C1 segment of cervical spinal cord (tissue), 14 donors: ENCODE data around the gene SORL1.

Source experiments
- DNase-seq, 14 donors: peaks; one replicate each; lab custom pipeline; 2025; lab: John Stamatoyannopoulos, UW

The SORL1 gene

DNA sequence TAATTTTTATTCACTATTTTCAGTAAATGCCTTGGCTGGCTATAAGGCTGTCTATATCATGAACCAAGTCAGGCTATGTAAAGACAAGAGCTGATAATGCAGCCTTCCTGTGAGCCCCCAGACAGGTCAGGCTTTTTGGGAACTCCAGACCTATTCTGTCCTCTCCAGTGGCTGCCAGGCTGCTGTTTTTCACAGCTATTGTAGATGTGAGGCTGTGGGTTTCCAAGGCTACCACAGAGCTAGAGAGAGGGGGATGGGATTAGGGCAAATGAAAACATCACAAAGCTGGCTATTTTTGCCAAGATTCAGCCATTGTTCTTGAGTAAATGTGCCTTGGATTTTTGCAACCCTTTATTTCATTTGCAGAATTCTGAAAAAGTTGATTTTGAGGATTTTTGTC lies 56.3 kb downstream of the SORL1 start:
- DNase-seq, result peak in 6 of 14 donors; percentile 26 to 47 (median 32)

DNA sequence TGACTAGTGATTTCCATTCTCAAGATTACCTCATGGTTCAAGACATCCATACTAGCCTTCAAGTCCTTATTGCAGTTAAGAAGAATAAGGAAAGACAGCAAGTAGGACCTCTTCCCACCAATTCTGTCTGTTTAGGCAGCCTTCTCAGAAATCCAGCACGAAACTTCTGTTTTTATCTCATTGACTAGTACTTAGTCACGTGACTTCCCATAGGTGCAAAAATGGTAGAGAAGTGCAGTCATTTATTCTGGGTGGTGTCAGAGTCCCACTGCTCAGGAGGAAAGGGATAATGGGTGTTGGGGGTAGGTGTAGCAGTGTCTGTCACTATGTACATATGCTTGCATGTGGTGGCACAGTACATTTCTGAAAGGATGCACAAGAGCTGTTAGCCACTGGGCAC lies 58.3 kb downstream of the SORL1 start:
- DNase-seq, result no peak

DNA sequence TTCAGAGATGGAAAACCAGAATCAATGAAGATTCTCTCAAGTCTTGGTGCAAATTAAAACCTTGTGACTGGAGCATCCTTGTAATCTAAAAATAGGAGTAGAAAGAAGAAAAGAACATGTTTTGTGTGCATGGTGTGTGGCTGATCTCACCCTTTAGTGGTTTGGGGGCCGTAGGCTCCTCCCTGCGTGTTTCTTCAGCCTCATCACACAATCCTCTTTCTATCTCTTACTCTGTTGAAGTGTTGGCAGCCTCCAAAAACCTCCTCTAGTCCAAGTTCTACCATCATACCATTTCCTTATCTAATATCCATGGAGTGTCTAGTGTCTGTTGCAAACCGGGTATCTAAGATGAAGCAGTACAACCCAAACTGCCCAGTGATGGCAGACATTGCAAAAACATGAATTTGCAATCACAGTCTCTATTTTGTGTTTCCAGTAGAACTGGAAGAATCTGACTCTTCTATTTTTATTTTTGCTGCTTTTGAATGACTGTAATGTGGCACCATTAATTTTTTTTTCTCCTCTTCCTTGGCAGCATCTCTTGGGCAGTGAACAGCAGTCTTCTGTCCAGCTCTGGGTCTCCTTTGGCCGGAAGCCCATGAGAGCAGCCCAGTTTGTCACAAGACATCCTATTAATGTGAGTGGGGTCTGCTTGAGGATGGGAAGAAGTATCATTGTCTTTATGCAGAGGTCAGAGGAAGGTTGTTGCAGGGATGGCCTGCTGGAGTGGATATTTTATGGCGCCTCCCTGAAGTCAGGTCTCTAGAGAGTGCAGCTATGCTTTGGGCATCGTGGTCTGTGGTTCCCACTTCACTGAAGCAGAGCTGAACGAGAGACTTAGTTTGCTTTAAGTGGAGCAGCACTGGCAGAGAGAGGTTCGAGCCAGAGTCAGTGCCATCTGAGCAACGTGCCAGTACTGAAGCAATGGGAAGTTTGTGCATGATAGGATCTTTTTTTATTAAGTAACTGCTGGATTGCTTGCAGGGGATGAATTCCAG lies 60.7 kb downstream of the SORL1 start:
- peak in 3 of 14 donors; percentile 14 to 51 (median 47) for DNase-seq

DNA sequence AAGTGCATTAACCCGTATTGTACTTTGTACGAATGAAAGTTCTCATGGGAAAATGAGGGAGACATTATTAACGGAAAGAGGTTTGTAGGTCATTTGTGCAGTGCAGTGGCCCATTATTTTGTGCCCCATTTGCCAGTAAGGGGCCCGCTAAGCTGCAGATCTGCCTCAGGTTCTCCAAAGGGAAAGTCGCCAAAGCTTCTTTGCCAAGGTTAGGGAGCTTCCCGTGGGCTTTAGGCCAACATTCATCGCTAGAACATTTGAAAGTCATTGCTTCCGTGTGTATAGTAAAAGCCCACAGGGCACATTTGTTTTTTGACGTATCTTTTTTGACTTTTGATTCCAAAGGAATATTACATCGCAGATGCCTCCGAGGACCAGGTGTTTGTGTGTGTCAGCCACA lies 61.7 kb downstream of the SORL1 start:
- peak in 2 of 14 donors; percentile 32 to 74 for DNase-seq

DNA sequence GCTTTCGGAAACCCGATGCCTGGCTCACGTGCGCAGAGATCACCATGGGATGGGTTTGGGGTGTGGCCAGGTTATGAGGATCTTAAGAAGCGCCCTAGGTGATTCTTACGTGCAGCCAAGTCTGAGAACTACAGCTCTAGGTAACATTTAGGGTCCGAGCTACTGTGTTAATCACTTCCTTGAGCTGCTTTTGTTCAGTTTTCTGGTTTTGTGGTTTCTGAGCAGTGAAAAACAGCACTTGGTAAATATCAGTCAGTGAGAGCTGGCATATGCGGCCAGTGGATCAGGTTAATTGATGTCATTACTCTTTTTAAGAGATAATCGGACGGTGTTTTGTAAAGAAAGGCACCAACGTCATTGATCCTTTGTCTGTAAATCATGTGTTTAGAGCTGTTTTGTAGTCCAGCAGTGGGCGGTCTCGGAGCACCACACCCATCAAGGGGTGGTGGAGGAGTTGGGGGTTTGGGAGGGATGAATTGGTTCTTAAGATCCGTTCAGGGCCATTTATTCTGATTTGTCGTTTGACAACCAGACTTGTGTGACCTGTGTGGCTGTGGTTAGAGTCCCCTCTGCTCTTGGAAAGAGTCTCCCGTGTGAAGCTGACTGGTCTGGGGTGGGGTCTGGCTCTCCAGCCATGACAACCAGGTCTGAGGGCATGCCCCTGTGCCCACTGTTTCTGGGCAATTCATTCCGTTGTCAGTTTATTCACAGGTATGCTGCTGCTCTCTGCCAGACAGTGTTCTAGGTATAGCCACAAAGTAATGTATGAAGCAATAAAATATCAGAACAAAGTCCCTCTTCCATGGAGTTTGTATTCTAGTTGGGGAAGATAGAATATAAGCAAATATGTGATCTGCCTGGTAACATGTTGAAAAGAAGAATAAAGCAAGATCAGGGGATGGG lies 62.6 kb downstream of the SORL1 start:
- peak in 1 of 14 donors; percentile 15 for DNase-seq

- DNase-seq, result no peak
Observed at GRCh38 chr11:121515335-121515671, 63.2 kb downstream of the SORL1 start.

DNA sequence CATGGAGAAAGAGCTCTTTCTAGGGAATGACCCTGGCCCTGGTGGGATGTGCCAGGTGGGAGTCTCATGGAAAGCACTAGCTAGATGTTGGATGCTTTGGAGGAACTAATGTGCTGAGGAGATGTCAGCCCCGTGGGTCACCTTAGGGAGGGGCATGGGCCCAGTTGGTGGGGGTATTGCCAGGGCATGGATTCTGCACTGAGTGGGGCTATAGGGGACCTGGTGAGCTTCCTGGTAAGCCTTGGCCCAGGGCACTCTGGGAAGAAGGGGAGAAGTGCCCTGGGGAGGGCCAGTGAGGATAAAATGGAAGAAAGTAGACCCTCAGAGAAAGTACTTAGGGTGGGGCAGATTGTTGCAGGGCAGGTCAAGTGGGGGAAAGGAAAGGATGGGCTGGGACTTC lies 65.9 kb downstream of the SORL1 start:
- DNase-seq, result no peak

DNA sequence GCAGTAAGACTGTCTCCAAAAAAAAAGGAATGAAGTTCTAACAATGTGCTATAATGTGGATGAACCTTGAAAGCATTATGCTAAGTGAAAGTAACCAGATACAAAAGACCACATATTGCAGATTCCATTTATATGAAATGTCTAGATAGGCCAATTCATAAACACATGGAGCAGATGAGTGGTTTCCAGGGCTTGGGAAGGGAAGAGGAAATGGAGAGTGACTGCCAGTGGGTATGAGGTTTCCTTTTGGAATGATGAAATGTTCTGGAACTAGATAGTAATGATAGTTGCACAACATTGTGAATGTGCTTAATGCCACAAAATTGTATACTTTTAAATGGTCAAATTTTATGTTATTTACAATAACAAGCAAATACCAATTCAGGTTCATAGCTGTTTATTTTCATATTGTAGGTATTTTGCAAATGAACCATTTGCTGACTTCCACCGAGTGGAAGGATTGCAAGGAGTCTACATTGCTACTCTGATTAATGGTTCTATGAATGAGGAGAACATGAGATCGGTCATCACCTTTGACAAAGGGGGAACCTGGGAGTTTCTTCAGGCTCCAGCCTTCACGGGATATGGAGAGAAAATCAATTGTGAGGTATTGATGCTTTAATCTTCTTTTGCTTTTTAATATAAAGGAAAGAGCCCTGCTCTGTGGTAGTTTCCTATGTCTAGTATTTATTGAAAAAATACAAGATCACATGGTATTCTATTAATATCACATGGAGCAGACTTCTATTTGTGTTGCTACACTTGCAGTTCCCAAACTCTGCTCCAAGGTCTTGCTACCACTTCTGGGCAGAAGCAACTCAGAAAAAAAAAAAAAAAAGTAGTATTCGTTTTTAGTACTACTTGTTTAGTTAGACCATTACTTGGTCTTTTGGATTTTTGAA lies 68.4 kb downstream of the SORL1 start:
- no peak for DNase-seq

DNA sequence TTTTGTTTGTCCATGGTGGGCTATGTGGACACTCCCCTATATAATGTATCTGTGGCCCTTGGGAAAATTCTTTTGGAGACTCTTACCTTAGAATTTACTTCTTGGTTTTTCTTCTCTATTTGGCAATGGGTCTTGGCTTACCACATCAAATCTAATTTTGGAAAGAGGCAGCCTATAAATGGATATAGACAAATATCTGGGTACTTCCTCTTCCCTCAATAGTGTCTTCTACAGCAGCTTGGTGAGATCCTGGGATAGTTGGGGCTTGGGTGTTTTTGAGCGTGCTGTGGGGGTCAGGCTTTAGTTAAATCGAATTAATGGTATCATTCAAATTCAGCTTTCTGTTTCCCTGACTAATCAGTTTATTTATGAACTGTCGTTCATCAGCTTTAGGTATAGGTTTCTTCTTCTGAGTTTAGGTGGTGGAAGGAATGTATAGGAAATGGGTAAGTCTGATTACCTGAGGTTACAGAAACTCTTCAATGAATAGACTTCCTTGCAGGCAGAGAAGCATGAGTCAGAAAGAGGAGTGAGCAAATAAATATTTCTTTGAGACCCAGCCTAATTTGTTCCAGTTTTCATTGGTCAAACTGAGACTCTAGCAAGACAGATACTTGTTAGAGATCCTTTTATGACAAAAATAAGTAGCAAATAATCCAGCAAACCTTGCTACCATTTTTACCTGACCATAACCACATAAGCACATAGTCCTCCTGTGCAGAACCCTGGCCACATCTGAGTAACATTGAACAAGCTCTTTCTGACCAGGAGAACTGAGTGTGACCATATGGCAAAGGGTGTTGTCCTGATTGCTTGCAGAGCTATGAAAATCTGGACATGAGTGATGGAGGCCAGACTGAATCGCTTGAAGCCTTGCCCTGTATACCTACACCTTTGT lies 69.3 kb downstream of the SORL1 start:
- DNase-seq, result peak in 1 of 14 donors; percentile 72

- DNase-seq, result peak in 1 of 14 donors; percentile 36
Observed at GRCh38 chr11:121522043-121522941, 70.2 kb downstream of the SORL1 start.

DNA sequence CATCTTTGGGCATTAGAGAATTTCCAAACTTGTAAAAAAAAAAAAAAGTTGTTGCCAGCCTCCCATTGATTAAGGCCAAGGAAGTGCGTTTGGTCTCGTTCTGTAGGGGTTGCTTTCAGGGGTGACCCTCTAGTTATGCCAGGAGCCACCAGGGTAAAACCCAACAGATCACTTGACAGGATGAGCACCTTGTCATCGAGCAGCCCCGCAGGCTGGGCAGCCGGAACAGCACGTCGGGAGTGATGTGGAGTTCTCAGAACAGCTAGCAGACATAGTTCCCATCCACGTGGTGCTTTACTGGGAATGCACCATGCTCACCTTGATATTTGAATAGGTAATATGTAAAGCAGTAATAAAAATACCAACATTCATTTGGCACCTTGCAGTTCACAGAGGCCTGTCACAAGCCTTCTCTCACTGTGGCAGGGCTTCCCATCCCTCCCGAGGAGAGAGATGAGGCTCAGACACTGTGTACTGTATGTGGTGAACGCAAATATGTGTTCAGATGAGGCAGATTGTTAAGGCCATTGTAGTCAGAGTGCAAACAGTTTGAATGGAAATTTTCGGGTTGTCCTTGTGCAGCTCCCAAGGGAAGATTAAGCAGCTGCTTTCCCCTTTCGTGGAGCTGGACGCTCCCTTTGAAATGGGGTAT lies 71.6 kb downstream of the SORL1 start:
- peak in 2 of 14 donors; percentile 41 to 49 for DNase-seq

- peak in 8 of 14 donors; percentile 36 to 82 (median 41) for DNase-seq
Observed at GRCh38 chr11:121524233-121524631, 72.1 kb downstream of the SORL1 start.

GRCh38 chr11:121525376-121525775 lies 73.3 kb downstream of the SORL1 start:
- no peak for DNase-seq

GRCh38 chr11:121530257-121530656 lies 78.1 kb downstream of the SORL1 start:
- no peak for DNase-seq

DNA sequence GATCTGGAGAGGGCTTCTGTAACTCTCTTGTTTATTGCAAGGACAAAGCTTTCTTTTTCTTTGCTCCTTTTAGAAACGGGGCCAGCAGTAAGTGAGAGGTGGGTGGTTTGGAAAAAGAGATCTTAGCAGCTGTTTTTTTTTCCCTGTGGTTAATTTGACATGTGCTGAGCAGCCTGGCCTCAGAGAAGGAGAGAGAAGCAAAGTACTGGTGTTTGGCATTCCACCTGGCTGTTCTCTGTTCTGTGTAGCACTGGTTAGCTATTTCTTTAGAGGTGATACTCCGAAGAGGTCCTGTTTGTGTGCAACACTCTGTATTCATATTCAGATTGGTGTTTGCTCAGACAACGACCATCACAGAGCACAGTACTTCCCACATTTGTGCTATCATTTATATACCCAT lies 81.5 kb downstream of the SORL1 start:
- no peak for DNase-seq

DNA sequence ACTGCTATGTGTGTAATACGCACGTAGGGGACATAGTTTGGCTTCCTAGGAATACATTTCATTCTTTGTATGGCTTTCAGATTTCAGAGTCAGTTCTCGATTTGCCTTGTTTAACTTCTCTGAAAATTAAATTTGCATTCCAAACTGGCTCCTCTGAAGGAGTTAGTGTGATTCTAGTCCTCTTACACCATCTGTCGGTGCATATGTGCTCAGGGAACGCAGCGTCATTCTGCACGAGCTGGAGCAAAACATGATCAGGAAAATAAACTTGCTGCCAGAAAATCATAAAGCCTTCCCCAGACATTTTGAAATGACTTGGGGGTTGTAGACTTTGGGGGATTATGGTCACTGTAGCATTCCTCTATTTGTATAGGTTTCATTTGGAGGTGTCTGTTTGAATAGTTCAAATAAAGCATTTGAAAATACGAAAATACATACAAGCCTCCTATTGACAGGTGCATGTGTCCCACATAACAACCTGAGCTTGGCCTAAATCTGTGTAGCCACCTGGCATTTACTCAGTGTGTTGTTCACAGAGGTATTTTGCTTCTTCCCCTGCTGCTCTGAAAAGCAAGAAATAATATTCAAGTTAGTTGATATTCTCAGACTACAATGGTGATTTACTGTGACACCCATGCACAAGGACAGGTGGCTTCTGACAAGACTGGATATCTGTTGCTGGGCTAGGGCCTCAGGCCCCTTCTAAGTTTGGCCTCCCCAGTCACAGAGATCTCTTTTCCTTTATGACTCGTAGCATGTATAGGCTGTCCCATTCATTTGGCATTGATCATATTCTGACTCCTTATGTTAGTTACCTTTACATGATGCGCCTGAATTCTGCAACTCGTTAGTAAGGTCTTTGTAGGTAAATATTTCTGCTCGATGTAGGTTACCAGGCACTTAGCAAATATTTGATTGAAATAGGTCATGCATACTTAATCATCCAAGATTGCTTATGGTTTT lies 82.3 kb downstream of the SORL1 start:
- DNase-seq, result peak in 2 of 14 donors; percentile 36 to 95

DNA sequence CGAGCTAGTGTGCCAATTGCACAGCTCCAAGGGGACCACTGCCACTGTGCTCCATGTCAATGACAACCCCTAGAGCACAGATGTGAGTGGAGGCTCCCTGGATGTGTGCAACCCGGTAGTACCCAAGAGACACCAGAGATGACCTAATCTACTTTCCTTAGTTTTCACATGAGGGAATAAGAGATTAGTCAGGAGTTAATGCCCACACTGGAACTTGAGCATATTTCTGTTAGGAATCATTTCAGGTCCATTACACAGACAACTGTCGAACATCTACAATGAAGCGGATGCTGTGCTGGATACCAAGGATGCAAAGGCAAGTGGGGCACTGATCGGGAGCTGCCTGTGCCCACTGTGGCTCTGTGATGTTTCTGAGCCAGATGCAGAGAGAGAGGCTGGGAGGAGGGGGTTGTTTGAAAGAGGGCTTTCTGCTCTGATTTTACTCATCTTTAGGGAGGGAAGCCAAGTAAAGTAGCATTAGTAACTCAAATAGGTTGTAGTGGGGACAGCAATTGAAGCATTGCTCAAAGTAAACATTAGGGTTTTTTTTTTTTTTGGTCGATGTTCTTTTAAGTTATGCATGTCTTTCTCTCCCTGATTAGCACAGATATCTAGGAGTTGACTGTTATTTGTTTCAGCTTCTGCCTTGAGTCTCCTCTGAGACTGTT lies 83.1 kb downstream of the SORL1 start:
- peak in 1 of 14 donors; percentile 56 for DNase-seq
